ENCODE results near the gene GNAI3. TPM values are rescaled to one million over a fixed set of nuclear protein-coding genes. Genes with fewer than 3 reads are reported as not detected.
A peak's percentile ranks its signal among the peaks of the same experiment; 100 is the strongest.

Gene GNAI3
- polyA plus RNA-seq, 3 donors, result 3.0 to 14.2 (median 10.4) TPM

GRCh38 chr1:109559995-109560394 is 11.6 kb downstream of the GNAI3 start:
- Histone ChIP-seq H3K4me2 (replicated peaks; ENCODE audit: extremely low read depth, low read length, poor library complexity, severe bottlenecking) (no peak overlapping the region), H4K20me1 (ENCODE audit: insufficient read depth, low read length) (peaks cover 100% of the 10 kb centered on the region), H3K4me1 (ENCODE audit: control insufficient read depth in 1 of 2, insufficient read depth in 2 of 2, low read length in 2 of 2) (peaks cover 31 to 32% of the 10 kb centered on the region in 2 donors), H2AFZ (ENCODE audit: insufficient read depth, low read depth, low read length, poor library complexity, severe bottlenecking) (no peak overlapping the region), H3K9ac (ENCODE audit: insufficient read depth, low read length, poor library complexity, severe bottlenecking) (no peak overlapping the region), H3K79me2 (ENCODE audit: insufficient read depth, low read length) (peaks cover 100% of the 10 kb centered on the region), H3K27me3 (ENCODE audit: control insufficient read depth in 2 of 2, insufficient read depth in 2 of 2, low read length in 2 of 2) (no peaks in the 10 kb centered on the region), H3K36me3 (replicated peaks in 1 of 2; ENCODE audit: control insufficient read depth in 1 of 2, insufficient read depth in 2 of 2, low read length in 2 of 2) (peaks cover 0 to 7% of the 10 kb centered on the region in 2 donors), H3K27ac (ENCODE audit: low read depth in 1 of 2, low read length in 2 of 2) (no peak overlapping the region), H3K9me3 (replicated peaks in 1 of 2; ENCODE audit: control insufficient read depth in 1 of 2, insufficient read depth in 1 of 2, low read length in 2 of 2) (no peaks in the 10 kb centered on the region), H3K4me3 (replicated peaks in 1 of 3; ENCODE audit: low read depth in 2 of 3, low read length in 3 of 3) (no peak overlapping the region)
- Mint-ChIP-seq H3K27ac (no peak overlapping the region), H3K4me1 (peaks cover 74% of the 10 kb centered on the region), H3K36me3 (peaks cover 6 to 12% of the 10 kb centered on the region in 2 donors), H3K27me3 (ENCODE audit: low read depth in 3 of 3) (peaks cover 0 to 4% (median 2%) of the 10 kb centered on the region in 3 donors), H3K4me3 (no peak overlapping the region), H3K9me3 (no peaks in the 10 kb centered on the region)
- no peak for TF ChIP-seq CTCF (IDR thresholded peaks at IDR 0.05)
- intact Hi-C loops (cut with micrococcal nuclease), result no loop called here
- no peak for DNase-seq

GRCh38 chr1:109564194-109564878 is 15.9 kb downstream of the GNAI3 start:
- Histone ChIP-seq H3K9ac (ENCODE audit: insufficient read depth, low read length, poor library complexity, severe bottlenecking) (no peak overlapping the region), H3K27ac (ENCODE audit: low read depth in 1 of 2, low read length in 2 of 2) (peak overlapping the region in 1 of 2 donors; percentile 5), H3K36me3 (replicated peaks in 1 of 2; ENCODE audit: control insufficient read depth in 1 of 2, insufficient read depth in 2 of 2, low read length in 2 of 2) (no peaks in the 10 kb centered on the region), H3K4me2 (replicated peaks; ENCODE audit: extremely low read depth, low read length, poor library complexity, severe bottlenecking) (no peak overlapping the region), H3K79me2 (ENCODE audit: insufficient read depth, low read length) (peaks cover 100% of the 10 kb centered on the region), H3K27me3 (ENCODE audit: control insufficient read depth in 2 of 2, insufficient read depth in 2 of 2, low read length in 2 of 2) (no peaks in the 10 kb centered on the region), H3K4me3 (replicated peaks in 1 of 3; ENCODE audit: low read depth in 2 of 3, low read length in 3 of 3) (no peak overlapping the region), H3K9me3 (replicated peaks in 1 of 2; ENCODE audit: control insufficient read depth in 1 of 2, insufficient read depth in 1 of 2, low read length in 2 of 2) (no peaks in the 10 kb centered on the region), H4K20me1 (ENCODE audit: insufficient read depth, low read length) (peaks cover 100% of the 10 kb centered on the region), H2AFZ (ENCODE audit: insufficient read depth, low read depth, low read length, poor library complexity, severe bottlenecking) (no peak overlapping the region), H3K4me1 (ENCODE audit: control insufficient read depth in 1 of 2, insufficient read depth in 2 of 2, low read length in 2 of 2) (peaks cover 22 to 36% of the 10 kb centered on the region in 2 donors)
- H3K4me1 Mint-ChIP-seq, result peaks cover 54% of the 10 kb centered on the region
- DNase-seq, result no peak
- intact Hi-C loops (cut with micrococcal nuclease), result no loop called here
- peaks cover 0 to 6% of the 10 kb centered on the region in 2 donors for H3K36me3 Mint-ChIP-seq
- no peak for TF ChIP-seq CTCF (IDR thresholded peaks at IDR 0.05)
- no peak overlapping the region for H3K4me3 Mint-ChIP-seq
- peaks cover 0 to 1% (median 0%) of the 10 kb centered on the region in 3 donors for H3K27me3 Mint-ChIP-seq (ENCODE audit: low read depth in 3 of 3)
- WGBS (ENCODE audit: insufficient coverage), result 83% methylated on average over 1 of the region's 7 CpGs
- H3K27ac Mint-ChIP-seq, result peak overlapping the region in 5 of 7 donors; percentile 4 to 45 (median 38)
- H3K9me3 Mint-ChIP-seq, result no peaks in the 10 kb centered on the region
